ENCODE results near the gene TRIM24.

GRCh38 chr7:138477081-138477578 lies 17.1 kb downstream of the TRIM24 start:
- TF ChIP-seq CTCF (IDR thresholded peaks at IDR 0.05) (no peak), POLR2AphosphoS5 (IDR thresholded peaks at IDR 0.05; ENCODE audit: low read depth, low read length) (no peak), TCF7L2 (IDR thresholded peaks at IDR 0.05; ENCODE audit: low read depth, low read length) (no peak)

All from Panc1 (cell line).